ENCODE data around the gene FREM3. TPM values are rescaled to one million over a fixed set of nuclear protein-coding genes. Genes with fewer than 3 reads are reported as not detected.

The FREM3 gene
- total RNA-seq, 1 experiment from 2014 or later: not detected

GRCh38 chr4:143658336-143658735, 42.1 kb downstream of the FREM3 start:
- no peak overlapping the region for H2BK120ac ChIP-seq (ENCODE audit: low read depth, low read length, poor library complexity, severe bottlenecking)
- peaks cover 6 to 12% of the 10 kb centered on the region in 2 experiments; a peak in 4 of 5 replicates for H3K9me3 Mint-ChIP-seq

More at GRCh38 chr4:143658336-143658735, 42.1 kb downstream of the FREM3 start:
- Histone ChIP-seq H3K18ac (ENCODE audit: insufficient read length, low read depth, low read length) (no peak overlapping the region), H4K20me1 (ENCODE audit: control insufficient read depth, insufficient read depth, insufficient read length) (no peaks in the 10 kb centered on the region), H3K23ac (ENCODE audit: insufficient read length, low read depth, low read length) (no peak overlapping the region), H3K4me2 (ENCODE audit: insufficient read depth, insufficient read length, low read length) (no peak overlapping the region), H3K56ac (ENCODE audit: insufficient read length, low read depth, low read length) (no peak overlapping the region), H3K9me3 (ENCODE audit: control insufficient read depth, low read depth, low read length) (no peaks in the 10 kb centered on the region), H3T11ph (ENCODE audit: low read length) (no peak overlapping the region), H3K79me2 (ENCODE audit: insufficient read depth, low read length) (no peaks in the 10 kb centered on the region), H2BK15ac (ENCODE audit: low read depth, low read length) (no peak overlapping the region), H3K23me2 (ENCODE audit: insufficient read length, low read depth, low read length, poor library complexity, severe bottlenecking) (no peaks in the 10 kb centered on the region), H3K14ac (ENCODE audit: insufficient read depth, low read length) (no peak overlapping the region), H3K27me3 (ENCODE audit: insufficient read depth, low read length) (no peaks in the 10 kb centered on the region), H4K5ac (ENCODE audit: insufficient read length, low read depth, low read length) (no peak overlapping the region), H2BK12ac (ENCODE audit: insufficient read length, low read depth, low read length) (no peak overlapping the region), H3K4me1 (ENCODE audit: insufficient read depth, low read length) (no peaks in the 10 kb centered on the region), H2AFZ (ENCODE audit: low read length) (no peak overlapping the region), H4K8ac (replicated peaks; ENCODE audit: insufficient read length, low read depth, low read length) (no peak overlapping the region), H4K91ac (ENCODE audit: insufficient read length, low read depth, low read length) (no peak overlapping the region), H3K9ac (ENCODE audit: extremely low read depth, insufficient read length, low read length) (no peak overlapping the region), H3K27ac (ENCODE audit: insufficient read length, low read depth, low read length) (no peak overlapping the region), H2BK20ac (ENCODE audit: low read depth, low read length, poor library complexity, severe bottlenecking) (no peak overlapping the region), H3K4ac (ENCODE audit: low read depth, low read length) (no peak overlapping the region), H3K79me1 (ENCODE audit: insufficient read depth, low read depth, low read length, poor library complexity, severe bottlenecking) (no peaks in the 10 kb centered on the region), H2BK5ac (ENCODE audit: insufficient read length, low read length) (no peak overlapping the region), H2AK5ac (ENCODE audit: insufficient read length, low read length) (no peak overlapping the region)
- no peak for TF ChIP-seq CTCF (conservative IDR thresholded peaks at IDR 0.05)
- no peaks in the 10 kb centered on the region; a peak in 3 of 7 replicates for H3K36me3 Mint-ChIP-seq (ENCODE audit: insufficient read depth in 1 of 3, low read depth in 3 of 3)
- H3K27me3 Mint-ChIP-seq (ENCODE audit: low read depth): no peaks in the 10 kb centered on the region
- H3K4me1 Mint-ChIP-seq: no peaks in the 10 kb centered on the region
- no peak for DNase-seq
- H3K4me3 Mint-ChIP-seq: no peak overlapping the region
- WGBS (ENCODE audit: extremely low coverage, insufficient read length, low lambda C conversion rate): no CpG with 5 or more reads among the region's 4 CpGs
- H3K27ac Mint-ChIP-seq: no peak overlapping the region

Data from H9 (cell line).